HL-60 (cell line): ENCODE results near the gene RPAP3.
A peak's percentile ranks its signal among the peaks of the same experiment; 100 is the strongest.

Experiments used
- DNase-seq, 2 experiments: peaks; one replicate each; pipeline ENCODE4 v3.0.0-alpha.2; 2010 to 2020; ENCODE audit warnings: low read depth in 1 of 2, low spot score in 1 of 2
- H3K27ac ChIP-seq: fragments of 250-450 bp; sonication (Bioruptor Pico); replicated peaks from 2 replicates; pipeline ENCODE4 v1.5.1; 2020; ENCODE audit warnings: mild to moderate bottlenecking, moderate library complexity
- H3K27me3 ChIP-seq: fragments of 250-450 bp; sonication (Bioruptor Pico); 2 replicates; pipeline ENCODE4 v1.5.1; 2021; ENCODE audit warnings: mild to moderate bottlenecking, moderate library complexity; ENCODE audit not compliant: insufficient read depth, poor library complexity, severe bottlenecking
- H3K4me3 ChIP-seq: replicated peaks from 2 replicates; pipeline ENCODE4 v1.5.1; 2011; ENCODE audit warnings: mild to moderate bottlenecking, control low read depth, low read length; ENCODE audit not compliant: insufficient read depth
- CTCF ChIP-seq: IDR thresholded peaks from one replicate; pipeline ENCODE4 v1.5.1; 2011; ENCODE audit warnings: low read length, control low read depth, inconsistent platforms; ENCODE audit not compliant: insufficient read depth
- GABPA ChIP-seq: IDR thresholded peaks from 2 replicates; pipeline ENCODE4 v1.6.1; 2012; ENCODE audit warnings: low read depth
- POLR2AphosphoS5 ChIP-seq: IDR thresholded peaks from 2 replicates; pipeline ENCODE4 v1.6.1; 2012; ENCODE audit warnings: low read depth
- REST ChIP-seq: IDR thresholded peaks from 2 replicates; pipeline ENCODE4 v1.6.1; 2012; ENCODE audit warnings: low read depth; ENCODE audit not compliant: insufficient replicate concordance
- SPI1 ChIP-seq: IDR thresholded peaks from 2 replicates; pipeline ENCODE4 v1.6.1; 2012; ENCODE audit warnings: low read depth, mild to moderate bottlenecking, borderline replicate concordance

RPAP3 gene

GRCh38 chr12:47709237-47709636 is 3.4 kb upstream of the RPAP3 start:
- Histone ChIP-seq H3K27me3 (no peaks in the 10 kb centered on the region), H3K4me3 (no peak overlapping the region), H3K27ac (peak overlapping the region; percentile 46; the same call in 1 of the 2 replicates)
- TF ChIP-seq CTCF = no peak
- TF ChIP-seq REST = no peak
- TF ChIP-seq SPI1 = no peak
- TF ChIP-seq POLR2AphosphoS5 = no peak
- no peak for TF ChIP-seq GABPA
- no peak for DNase-seq

GRCh38 chr12:47707905-47708543 is 2.2 kb upstream of the RPAP3 start:
- Histone ChIP-seq H3K27me3 (no peaks in the 10 kb centered on the region), H3K27ac (peak overlapping the region; percentile 90), H3K4me3 (peak overlapping the region; percentile 8)
- no peak for DNase-seq
- TF ChIP-seq POLR2AphosphoS5 = no peak
- TF ChIP-seq GABPA = no peak
- no peak for TF ChIP-seq CTCF
- no peak for TF ChIP-seq REST
- TF ChIP-seq SPI1 = peak; percentile 63

GRCh38 chr12:47707355-47707754 is 1.5 kb upstream of the RPAP3 start:
- H3K4me3 ChIP-seq = peak overlapping the region; percentile 90
- H3K27ac ChIP-seq = peak overlapping the region; percentile 90
- no peak for TF ChIP-seq GABPA
- no peak for TF ChIP-seq POLR2AphosphoS5
- TF ChIP-seq REST = no peak
- TF ChIP-seq SPI1 = no peak
- TF ChIP-seq CTCF = no peak
- H3K27me3 ChIP-seq = no peaks in the 10 kb centered on the region
- DNase-seq = no peak
